ENCODE data around the gene TGFB3.
"Not testable (repeated sequence)": the region's sequence is repeated elsewhere in the genome, so short reads cannot be mapped to it uniquely, and the experiment has no call there.

The TGFB3 gene

GRCh38 chr14:75920421-75920820 lies 61.4 kb downstream of the TGFB3 start:
- not testable (repeated sequence) for H3K4me1 ChIP-seq (ENCODE audit: control insufficient read depth in 1 of 2, insufficient read depth in 2 of 2, low read length in 2 of 2); H3K27me3 ChIP-seq (ENCODE audit: low read depth, low read length); H3K27ac ChIP-seq (ENCODE audit: low read length); H3K9me3 ChIP-seq (ENCODE audit: control insufficient read depth in 1 of 2, low read length in 2 of 2); H3K36me3 ChIP-seq (ENCODE audit: control insufficient read depth in 1 of 2, insufficient read depth in 2 of 2, low read length in 2 of 2); H3K4me3 ChIP-seq (ENCODE audit: low read depth in 1 of 2, low read length in 2 of 2)

- H3K9me3 ChIP-seq (ENCODE audit: control insufficient read depth in 1 of 2, low read length in 2 of 2), result peaks cover 0 to 2% of the 10 kb centered on the region in 2 donors
- no peak overlapping the region for H3K27ac ChIP-seq (ENCODE audit: low read length)
- no peak overlapping the region for H3K4me3 ChIP-seq (ENCODE audit: low read depth in 1 of 2, low read length in 2 of 2)
- H3K4me1 ChIP-seq (ENCODE audit: control insufficient read depth in 1 of 2, insufficient read depth in 2 of 2, low read length in 2 of 2), result no peaks in the 10 kb centered on the region
- no peaks in the 10 kb centered on the region for H3K36me3 ChIP-seq (ENCODE audit: control insufficient read depth in 1 of 2, insufficient read depth in 2 of 2, low read length in 2 of 2)
- H3K27me3 ChIP-seq (ENCODE audit: low read depth, low read length), result no peaks in the 10 kb centered on the region
Measured at GRCh38 chr14:75917946-75918335, 63.9 kb downstream of the TGFB3 start.

- H3K27me3 ChIP-seq (ENCODE audit: low read depth, low read length), result no peaks in the 10 kb centered on the region
- H3K4me3 ChIP-seq (ENCODE audit: low read depth in 1 of 2, low read length in 2 of 2), result no peak overlapping the region
- H3K36me3 ChIP-seq (ENCODE audit: control insufficient read depth in 1 of 2, insufficient read depth in 2 of 2, low read length in 2 of 2), result no peaks in the 10 kb centered on the region
- H3K9me3 ChIP-seq (ENCODE audit: control insufficient read depth in 1 of 2, low read length in 2 of 2), result peaks cover 0 to 2% of the 10 kb centered on the region in 2 donors
- H3K4me1 ChIP-seq (ENCODE audit: control insufficient read depth in 1 of 2, insufficient read depth in 2 of 2, low read length in 2 of 2), result no peaks in the 10 kb centered on the region
- no peak overlapping the region for H3K27ac ChIP-seq (ENCODE audit: low read length)
Measured at GRCh38 chr14:75917322-75917945, 64.4 kb downstream of the TGFB3 start.

GRCh38 chr14:75915045-75915444 lies 66.8 kb downstream of the TGFB3 start:
- H3K4me3 ChIP-seq (ENCODE audit: low read depth in 1 of 2, low read length in 2 of 2), result no peak overlapping the region

GRCh38 chr14:75913183-75913582 lies 68.6 kb downstream of the TGFB3 start:
- H3K9me3 ChIP-seq (ENCODE audit: control insufficient read depth in 1 of 2, low read length in 2 of 2), result no peaks in the 10 kb centered on the region
- H3K27ac ChIP-seq (ENCODE audit: low read length), result no peak overlapping the region
- H3K4me1 ChIP-seq (ENCODE audit: control insufficient read depth in 1 of 2, insufficient read depth in 2 of 2, low read length in 2 of 2), result no peaks in the 10 kb centered on the region
- H3K27me3 ChIP-seq (ENCODE audit: low read depth, low read length), result no peaks in the 10 kb centered on the region
- no peak overlapping the region for H3K4me3 ChIP-seq (ENCODE audit: low read depth in 1 of 2, low read length in 2 of 2)
- peaks cover 0 to 5% of the 10 kb centered on the region in 2 donors for H3K36me3 ChIP-seq (ENCODE audit: control insufficient read depth in 1 of 2, insufficient read depth in 2 of 2, low read length in 2 of 2)

More at GRCh38 chr14:75915045-75915444, 66.8 kb downstream of the TGFB3 start:
- H3K9me3 ChIP-seq (ENCODE audit: control insufficient read depth in 1 of 2, low read length in 2 of 2), result no peaks in the 10 kb centered on the region
- H3K36me3 ChIP-seq (ENCODE audit: control insufficient read depth in 1 of 2, insufficient read depth in 2 of 2, low read length in 2 of 2), result peaks cover 0 to 3% of the 10 kb centered on the region in 2 donors
- H3K27ac ChIP-seq (ENCODE audit: low read length), result no peak overlapping the region
- no peaks in the 10 kb centered on the region for H3K27me3 ChIP-seq (ENCODE audit: low read depth, low read length)
- H3K4me1 ChIP-seq (ENCODE audit: control insufficient read depth in 1 of 2, insufficient read depth in 2 of 2, low read length in 2 of 2), result no peaks in the 10 kb centered on the region

GRCh38 chr14:75911883-75912282 lies 69.9 kb downstream of the TGFB3 start:
- Histone ChIP-seq H3K27me3 (ENCODE audit: low read depth, low read length) (no peaks in the 10 kb centered on the region), H3K4me3 (ENCODE audit: low read depth in 1 of 2, low read length in 2 of 2) (no peak overlapping the region), H3K4me1 (ENCODE audit: control insufficient read depth in 1 of 2, insufficient read depth in 2 of 2, low read length in 2 of 2) (no peaks in the 10 kb centered on the region), H3K36me3 (ENCODE audit: control insufficient read depth in 1 of 2, insufficient read depth in 2 of 2, low read length in 2 of 2) (peaks cover 0 to 9% of the 10 kb centered on the region in 2 donors), H3K9me3 (ENCODE audit: control insufficient read depth in 1 of 2, low read length in 2 of 2) (no peaks in the 10 kb centered on the region), H3K27ac (ENCODE audit: low read length) (no peak overlapping the region)

- H3K27ac ChIP-seq (ENCODE audit: low read length), result no peak overlapping the region
- no peaks in the 10 kb centered on the region for H3K4me1 ChIP-seq (ENCODE audit: control insufficient read depth in 1 of 2, insufficient read depth in 2 of 2, low read length in 2 of 2)
- no peaks in the 10 kb centered on the region for H3K9me3 ChIP-seq (ENCODE audit: control insufficient read depth in 1 of 2, low read length in 2 of 2)
- H3K4me3 ChIP-seq (ENCODE audit: low read depth in 1 of 2, low read length in 2 of 2), result no peak overlapping the region
- peaks cover 0 to 9% of the 10 kb centered on the region in 2 donors for H3K36me3 ChIP-seq (ENCODE audit: control insufficient read depth in 1 of 2, insufficient read depth in 2 of 2, low read length in 2 of 2)
- H3K27me3 ChIP-seq (ENCODE audit: low read depth, low read length), result no peaks in the 10 kb centered on the region
Measured at GRCh38 chr14:75910048-75910447, 71.7 kb downstream of the TGFB3 start.

- peaks cover 0 to 9% of the 10 kb centered on the region in 2 donors for H3K36me3 ChIP-seq (ENCODE audit: control insufficient read depth in 1 of 2, insufficient read depth in 2 of 2, low read length in 2 of 2)
- no peaks in the 10 kb centered on the region for H3K27me3 ChIP-seq (ENCODE audit: low read depth, low read length)
- no peak overlapping the region for H3K27ac ChIP-seq (ENCODE audit: low read length)
Measured at GRCh38 chr14:75909630-75910029, 72.2 kb downstream of the TGFB3 start.

More at GRCh38 chr14:75909630-75910029, 72.2 kb downstream of the TGFB3 start:
- Histone ChIP-seq H3K4me3 (ENCODE audit: low read depth in 1 of 2, low read length in 2 of 2) (no peak overlapping the region), H3K4me1 (ENCODE audit: control insufficient read depth in 1 of 2, insufficient read depth in 2 of 2, low read length in 2 of 2) (no peaks in the 10 kb centered on the region), H3K9me3 (ENCODE audit: control insufficient read depth in 1 of 2, low read length in 2 of 2) (no peaks in the 10 kb centered on the region)
